Stimulated activated CD4-positive, alpha-beta T cell treated with anti-CD3 and anti-CD28 coated beads, Interleukin-4, amount 100 ng/mL, for 1 hour (primary cell): ENCODE measurements around the gene FAM221A.
"Not testable (repeated sequence)": the region's sequence is repeated elsewhere in the genome, so short reads cannot be mapped to it uniquely, and the experiment has no call there.

Experiments
- DNase-seq: peaks from one replicate; pipeline ENCODE4 v3.0.0-alpha.2; 2020

FAM221A gene

GRCh38 chr7:23709081-23709750 lies 29.2 kb downstream of the FAM221A start:
- no peak for DNase-seq

- no peak for DNase-seq
These were observed 30.0 kb downstream of the FAM221A start, which contains the start of gene STK31 for GRCh38 chr7:23710000-23710399. TSS of gene STK31 (plus strand) at chr7:23710219. CDS start at chr7:23710286, 67 bp downstream.

- no peak for DNase-seq
These were observed 32.6 kb downstream of the FAM221A start for GRCh38 chr7:23712368-23713284.

GRCh38 chr7:23713285-23714149 lies 33.5 kb downstream of the FAM221A start:
- DNase-seq = no peak

GRCh38 chr7:23714150-23714464 lies 34.1 kb downstream of the FAM221A start:
- no peak for DNase-seq

GRCh38 chr7:23714579-23714978 lies 34.6 kb downstream of the FAM221A start:
- no peak for DNase-seq

- DNase-seq = no peak
These were observed 35.1 kb downstream of the FAM221A start for GRCh38 chr7:23715099-23715498.

GRCh38 chr7:23717788-23718187 lies 37.8 kb downstream of the FAM221A start:
- no peak for DNase-seq

GRCh38 chr7:23721456-23721855 lies 41.5 kb downstream of the FAM221A start:
- DNase-seq = no peak

GRCh38 chr7:23722587-23723216 lies 42.7 kb downstream of the FAM221A start:
- not testable (repeated sequence) for DNase-seq

GRCh38 chr7:23724113-23724512 lies 44.1 kb downstream of the FAM221A start:
- not testable (repeated sequence) for DNase-seq

GRCh38 chr7:23742051-23742450 lies 62.1 kb downstream of the FAM221A start:
- no peak for DNase-seq

GRCh38 chr7:23743226-23743625 lies 63.2 kb downstream of the FAM221A start:
- no peak for DNase-seq

- no peak for DNase-seq
These were observed 66.6 kb downstream of the FAM221A start for GRCh38 chr7:23746629-23747028.

GRCh38 chr7:23751852-23752251 lies 71.9 kb downstream of the FAM221A start:
- DNase-seq = no peak
